Activated CD4-positive, alpha-beta T cell treated with anti-CD3 and anti-CD28 coated beads, Interleukin-2, Interleukin-6, amounts not matched to agents 100 ng/mL and 50 ng/mL, durations not matched to agents 16 hours and 8 hours (primary cell): ENCODE results near the gene ARHGAP36.

Experiments used
- DNase-seq: peaks from one replicate; pipeline ENCODE4 v3.0.0-alpha.2; 2020

Gene ARHGAP36, protein sequence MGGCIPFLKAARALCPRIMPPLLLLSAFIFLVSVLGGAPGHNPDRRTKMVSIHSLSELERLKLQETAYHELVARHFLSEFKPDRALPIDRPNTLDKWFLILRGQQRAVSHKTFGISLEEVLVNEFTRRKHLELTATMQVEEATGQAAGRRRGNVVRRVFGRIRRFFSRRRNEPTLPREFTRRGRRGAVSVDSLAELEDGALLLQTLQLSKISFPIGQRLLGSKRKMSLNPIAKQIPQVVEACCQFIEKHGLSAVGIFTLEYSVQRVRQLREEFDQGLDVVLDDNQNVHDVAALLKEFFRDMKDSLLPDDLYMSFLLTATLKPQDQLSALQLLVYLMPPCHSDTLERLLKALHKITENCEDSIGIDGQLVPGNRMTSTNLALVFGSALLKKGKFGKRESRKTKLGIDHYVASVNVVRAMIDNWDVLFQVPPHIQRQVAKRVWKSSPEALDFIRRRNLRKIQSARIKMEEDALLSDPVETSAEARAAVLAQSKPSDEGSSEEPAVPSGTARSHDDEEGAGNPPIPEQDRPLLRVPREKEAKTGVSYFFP

DNA sequence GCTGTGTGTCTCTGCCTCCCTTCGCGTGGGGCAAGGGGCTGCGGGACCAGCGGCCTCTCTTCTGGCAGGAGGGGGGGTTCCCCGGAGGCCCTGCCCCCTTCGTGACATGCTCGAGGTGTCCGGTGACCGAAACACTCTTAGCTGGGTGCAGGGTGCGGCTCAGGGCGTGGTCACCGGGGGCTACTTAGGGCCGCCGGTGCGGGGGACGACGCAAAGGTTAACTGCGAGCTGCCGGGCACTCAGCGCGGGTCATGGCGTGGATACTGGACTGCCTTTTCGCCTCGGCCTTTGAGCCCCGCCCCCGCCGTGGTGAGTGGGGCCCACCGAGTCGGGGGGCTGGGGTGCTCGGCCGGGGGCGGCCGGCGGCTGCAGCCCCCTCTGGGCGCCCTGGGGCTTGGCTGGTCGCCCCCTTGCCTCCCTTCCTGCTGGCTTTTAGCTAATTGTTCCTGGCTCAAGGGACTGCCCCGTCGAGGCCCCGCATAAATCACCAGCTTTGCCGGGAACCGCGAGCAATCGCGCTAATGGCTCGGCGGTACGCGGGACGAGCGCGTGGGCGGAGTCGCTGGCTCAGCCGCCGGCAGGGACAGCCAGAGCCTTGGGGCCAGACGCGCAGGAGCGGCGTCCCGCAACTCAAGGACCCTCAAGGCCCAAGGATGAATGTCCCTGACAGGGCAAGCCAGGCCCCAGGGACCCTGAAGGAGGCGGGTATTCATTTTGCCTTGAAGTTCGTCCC lies at the start of gene ARHGAP36:
ARHGAP36 (plus strand) TSS at position 211 of the 733 bp plus-strand sequence. CDS start 23,320 bp downstream, outside the sequence.
- no peak for DNase-seq

DNA sequence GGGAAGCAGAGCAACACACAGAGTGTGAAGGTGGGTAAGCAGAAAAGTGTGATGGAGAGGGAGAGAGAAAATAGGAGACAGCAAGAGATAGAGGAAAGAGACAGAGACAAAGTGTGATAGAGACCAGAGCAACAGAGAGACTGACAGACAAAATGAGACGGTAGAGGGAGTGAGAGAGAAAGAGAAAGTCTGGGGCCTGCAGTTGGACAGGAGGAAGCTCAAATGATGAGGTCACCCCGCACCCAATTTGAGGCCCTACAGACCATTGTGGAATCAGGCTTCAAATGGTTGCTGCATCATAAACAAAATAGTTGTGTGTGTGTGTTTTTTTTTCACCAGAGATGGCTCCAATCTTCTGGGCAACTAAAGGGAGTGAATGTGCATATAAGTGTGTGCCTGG lies 48.0 kb upstream of the ARHGAP36 start:
- no peak for DNase-seq

DNA sequence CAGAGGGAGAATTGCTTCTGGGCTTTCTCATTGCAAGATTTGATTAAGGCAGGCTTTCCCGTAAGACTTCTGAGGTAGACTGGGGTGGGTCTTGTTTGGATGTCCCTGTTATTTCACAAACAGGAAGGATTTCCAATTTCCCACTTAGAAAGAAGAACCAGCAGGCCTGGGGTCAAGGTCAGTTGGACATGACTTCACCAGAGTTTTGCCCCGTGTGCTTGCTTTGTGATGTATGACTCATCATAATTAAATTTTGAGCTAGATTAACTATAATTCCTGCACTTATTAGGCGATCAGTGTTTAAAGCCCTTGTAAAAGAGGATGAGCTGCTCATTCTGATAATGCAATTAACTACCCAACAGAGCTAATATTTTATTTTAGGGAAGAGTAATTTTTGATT lies 32.8 kb upstream of the ARHGAP36 start:
- DNase-seq, result no peak

DNA sequence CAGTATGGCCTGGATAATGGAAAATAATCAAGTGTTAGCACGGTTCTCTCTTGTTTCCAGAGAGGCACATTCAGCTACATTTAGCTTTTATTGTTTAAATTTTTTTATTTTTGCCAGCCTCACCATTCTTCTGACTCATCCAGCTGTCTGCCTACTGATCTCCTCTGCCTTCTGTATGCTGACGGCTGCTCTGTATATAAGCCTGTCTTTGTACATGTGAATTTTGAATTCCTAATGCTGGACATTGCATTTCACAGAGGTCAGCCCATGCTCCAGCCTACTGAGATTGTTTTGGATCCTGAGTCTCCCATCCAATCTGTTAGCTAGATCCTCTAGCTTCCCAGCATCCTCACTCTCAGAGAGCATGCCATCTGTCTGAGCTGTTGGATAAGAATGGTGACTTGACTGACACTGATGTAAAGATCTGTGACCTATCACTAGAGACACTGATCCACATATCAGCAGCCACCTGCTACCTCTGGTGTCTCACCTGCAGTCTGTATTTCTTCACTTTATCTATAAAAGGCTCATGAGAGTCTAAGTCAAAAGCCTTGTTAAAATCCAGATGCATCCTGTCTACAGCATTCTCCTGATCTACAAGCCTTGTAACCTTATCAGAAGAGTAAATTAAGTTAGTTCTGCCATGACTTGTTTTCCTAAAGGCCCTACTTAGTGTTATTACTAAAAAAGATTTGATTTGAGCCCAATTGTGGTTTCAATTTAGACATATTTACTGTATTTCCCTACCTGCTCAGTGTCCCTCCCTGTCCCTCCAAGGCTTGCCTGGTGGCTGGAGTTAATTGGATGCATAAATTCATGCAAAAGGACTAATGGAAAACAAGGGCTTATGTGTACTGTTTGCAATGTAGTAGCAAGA lies 25.6 kb upstream of the ARHGAP36 start:
- DNase-seq, result no peak

DNA sequence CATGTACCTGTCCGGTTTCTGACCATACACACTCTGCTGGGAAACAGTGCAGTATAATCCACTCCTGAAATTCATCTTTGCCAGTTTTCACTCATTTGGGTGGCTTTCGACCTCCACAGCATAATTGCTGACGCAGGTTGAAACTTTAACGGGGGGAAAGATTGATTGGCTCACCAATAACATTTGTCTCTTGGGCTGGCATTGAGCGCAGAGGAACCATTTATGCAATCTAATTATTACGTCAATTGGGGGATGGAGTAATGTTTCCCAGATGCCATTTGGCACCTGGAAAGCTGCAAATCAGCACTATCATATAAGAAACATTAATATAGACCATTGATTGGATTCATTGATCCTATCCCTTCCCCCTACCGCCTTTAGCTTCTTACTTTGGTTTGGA lies 24.1 kb upstream of the ARHGAP36 start:
- no peak for DNase-seq

DNA sequence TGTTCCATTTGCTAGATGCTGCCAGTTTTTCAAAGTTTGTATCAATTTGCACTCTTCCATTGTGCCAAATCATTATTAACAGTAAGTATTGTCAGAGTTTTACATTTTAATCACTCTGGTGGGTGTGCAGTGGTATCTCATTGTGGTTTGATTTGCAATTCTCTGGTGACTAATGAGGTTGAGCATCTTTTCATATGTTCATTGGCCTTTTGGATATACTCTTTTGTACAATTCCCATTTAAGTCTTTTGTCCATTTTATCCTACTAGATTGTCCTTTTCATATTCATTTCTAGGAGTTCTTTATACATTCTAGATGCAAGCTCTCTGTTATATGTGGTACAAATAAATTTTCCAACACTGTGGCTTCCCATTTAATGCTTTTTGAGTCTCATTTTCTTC lies 17.4 kb upstream of the ARHGAP36 start:
- no peak for DNase-seq

DNA sequence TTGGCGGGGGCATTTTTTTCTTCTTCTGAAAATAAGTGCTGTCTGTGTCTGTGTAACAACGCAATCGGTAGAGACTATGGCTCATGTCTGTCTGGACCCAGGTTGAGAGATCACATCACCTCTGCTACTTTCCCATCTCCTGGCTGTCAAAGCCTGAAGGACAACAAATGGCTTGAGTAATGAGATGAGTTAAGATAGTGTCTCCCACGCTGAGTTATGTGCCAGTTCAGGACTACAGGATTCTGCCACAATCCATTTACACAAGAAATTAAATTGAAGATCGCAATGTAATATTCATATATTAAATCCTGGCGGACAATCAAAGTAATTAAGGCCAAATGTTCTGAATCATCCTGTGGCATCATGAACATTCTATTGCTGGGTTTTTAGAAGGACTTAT lies 16.5 kb upstream of the ARHGAP36 start:
- DNase-seq, result no peak

DNA sequence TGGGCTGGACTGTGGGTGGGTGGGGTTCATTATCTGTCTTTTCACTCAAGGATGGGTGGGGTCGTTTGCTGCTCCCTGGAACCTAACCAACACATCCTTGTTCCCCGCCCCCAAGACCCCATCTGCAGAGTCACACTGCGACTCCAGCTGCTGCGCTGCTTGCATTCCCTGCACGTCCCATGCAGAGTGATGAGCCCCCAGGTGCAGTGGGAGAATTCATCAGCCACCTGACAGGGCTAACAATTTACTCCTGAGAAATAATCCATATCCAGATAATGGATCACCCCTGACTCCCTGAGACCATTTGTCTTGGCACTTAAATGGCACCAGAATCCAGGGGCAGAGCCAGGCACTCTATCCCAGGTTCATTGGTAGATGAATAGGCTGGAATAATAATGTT lies 12.4 kb upstream of the ARHGAP36 start:
- DNase-seq, result no peak

DNA sequence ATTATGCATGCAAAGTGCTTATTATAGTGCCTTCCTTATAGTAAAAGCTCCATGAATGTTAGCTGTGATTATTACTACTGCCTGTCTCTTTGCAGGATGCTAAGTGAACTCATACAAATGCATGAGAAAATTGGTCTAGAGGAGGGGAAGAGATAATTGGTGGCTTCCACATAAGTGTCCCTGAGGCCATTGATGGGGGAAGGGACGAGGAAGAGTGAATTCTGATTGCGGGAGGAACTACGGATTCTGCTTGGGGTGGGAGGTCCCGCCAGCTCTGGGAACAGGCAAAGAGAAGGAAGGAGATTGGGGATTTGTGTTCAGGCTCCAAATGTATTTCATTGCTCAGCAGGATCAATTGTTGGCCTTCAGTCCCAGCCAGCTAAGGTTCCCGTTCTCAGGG lies 11.6 kb upstream of the ARHGAP36 start:
- DNase-seq, result no peak

DNA sequence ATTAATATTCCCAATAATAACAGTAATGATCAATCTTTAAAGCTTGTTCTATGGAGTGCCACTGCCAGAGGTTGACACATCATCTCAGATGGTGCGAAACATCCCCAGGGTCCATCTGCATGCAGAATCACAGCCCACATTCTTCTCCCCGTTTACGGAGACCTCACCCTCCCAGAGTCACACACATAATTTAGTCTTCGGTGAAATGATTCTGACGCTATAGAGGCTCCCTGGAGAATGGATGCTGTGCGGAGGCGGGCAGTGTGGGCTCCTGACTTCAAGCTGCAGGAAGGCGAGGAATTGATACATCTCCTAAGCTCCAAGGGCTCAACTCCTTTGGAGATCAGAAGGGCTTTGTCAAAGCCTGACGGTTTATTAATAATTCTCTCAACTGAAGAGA lies 11.0 kb upstream of the ARHGAP36 start:
- DNase-seq, result no peak

DNA sequence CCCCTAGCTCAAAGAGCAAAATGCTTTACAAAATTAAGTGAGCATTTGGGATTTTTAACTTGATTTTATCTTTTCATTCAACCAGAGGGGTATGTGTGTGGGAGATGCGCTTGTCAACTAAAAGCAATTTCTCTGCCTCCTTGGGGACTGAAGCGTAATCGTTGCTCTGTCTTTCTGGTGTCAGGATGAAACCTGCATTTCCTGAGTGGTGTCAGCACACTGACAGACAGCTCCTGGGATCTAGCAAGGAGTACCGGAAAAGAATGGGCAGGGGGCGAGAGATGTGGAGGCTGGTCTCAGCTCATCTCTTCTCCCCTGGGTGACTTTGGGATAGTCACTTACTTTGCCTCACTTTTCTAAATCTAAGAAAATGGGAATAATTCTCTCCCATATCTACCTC lies 5.1 kb upstream of the ARHGAP36 start:
- DNase-seq, result no peak

DNA sequence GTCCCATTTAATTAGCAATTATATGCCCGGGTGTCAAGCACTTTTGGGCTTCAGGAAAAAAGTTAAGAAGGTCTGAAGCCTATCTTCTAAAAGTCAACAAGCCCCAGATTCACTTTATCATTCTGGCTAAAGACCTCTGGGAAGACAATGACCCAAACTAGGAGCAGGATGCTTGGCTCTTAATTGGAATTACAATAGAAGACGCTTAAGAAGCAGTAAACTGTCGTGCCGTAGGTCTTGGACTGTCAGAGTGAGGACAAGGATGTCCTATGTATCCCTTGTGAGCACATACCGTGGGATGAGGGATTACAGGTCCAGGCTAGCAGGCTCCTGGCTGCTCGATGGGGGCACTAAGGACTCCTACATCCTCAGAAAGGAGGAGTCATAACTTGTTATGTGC lies 3.2 kb upstream of the ARHGAP36 start:
- DNase-seq, result no peak

DNA sequence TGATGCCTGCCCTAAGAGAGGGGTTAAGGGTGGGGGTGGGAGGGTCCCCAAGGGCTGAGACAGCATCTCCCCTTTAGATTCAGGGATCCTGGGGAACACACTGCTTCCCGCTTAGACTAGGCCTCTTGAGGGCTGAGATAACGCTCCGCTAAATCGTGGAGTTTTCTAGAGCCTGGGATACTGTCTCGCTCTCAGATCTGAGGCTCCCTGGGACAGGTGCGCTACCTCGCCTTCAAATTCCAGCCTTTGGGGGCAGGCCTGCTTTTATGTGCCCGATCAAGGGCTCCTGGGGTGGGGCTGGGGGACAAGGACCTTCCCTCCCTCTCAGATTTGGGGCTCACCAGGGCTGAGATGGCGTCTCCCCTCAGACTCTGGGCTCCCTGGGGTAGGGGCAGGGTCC lies 440 bp upstream of the ARHGAP36 start:
- no peak for DNase-seq

DNA sequence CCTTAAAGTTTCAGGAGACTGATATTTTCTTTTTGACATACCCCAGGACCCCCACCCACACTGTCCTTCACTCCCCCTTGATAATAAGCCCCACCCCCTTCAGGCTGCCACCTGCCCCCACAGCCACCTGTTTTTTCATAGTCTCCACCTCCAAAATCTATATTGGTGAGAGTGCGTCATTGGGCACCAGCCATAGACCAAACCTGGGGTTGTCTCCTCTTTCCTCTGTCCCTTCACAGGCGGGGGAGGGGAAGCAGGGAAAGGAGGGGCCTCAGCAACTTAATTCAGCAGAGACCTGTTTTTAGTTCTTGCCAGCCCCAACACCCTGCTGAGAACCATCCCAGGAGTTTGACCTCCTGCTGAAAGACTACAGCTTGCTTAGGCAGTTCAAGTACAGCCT lies 1.1 kb downstream of the ARHGAP36 start:
- DNase-seq, result no peak

DNA sequence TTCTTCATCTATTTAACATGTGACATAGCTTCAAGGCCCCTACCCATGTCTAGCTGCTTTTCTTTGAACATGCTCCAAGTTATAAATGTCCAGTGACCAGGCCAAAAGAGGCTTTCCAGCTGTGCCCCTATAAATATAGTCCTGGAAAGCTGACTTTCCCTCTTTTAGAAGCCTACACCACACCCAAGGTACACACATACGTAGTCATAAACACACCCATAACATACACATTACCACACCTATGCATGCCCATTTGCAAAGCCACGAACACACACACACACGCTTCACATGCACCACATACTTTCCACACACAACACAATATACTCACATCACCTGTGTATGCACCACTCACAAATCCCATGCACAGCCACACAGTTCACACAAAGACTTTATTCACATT lies 2.0 kb downstream of the ARHGAP36 start:
- DNase-seq, result no peak

DNA sequence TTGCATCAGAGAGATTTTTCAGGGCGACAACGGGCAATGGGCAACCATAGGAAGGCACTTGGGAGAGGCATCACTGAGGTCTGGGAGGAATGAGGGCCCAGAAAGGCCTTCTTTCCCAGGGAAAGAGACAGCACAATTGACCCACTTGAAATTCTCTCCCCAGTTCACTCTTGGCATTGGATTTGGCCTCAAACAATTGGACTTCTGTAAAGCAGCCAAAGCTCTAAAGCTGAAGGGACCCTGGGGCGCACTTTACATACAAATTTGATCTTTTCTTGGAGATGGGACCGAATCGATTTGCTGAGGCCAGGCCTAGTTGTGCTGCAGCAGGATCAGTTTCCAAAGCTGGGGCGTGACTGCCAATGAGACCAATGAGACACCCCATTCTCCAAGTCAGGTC lies 3.2 kb downstream of the ARHGAP36 start:
- DNase-seq, result no peak

DNA sequence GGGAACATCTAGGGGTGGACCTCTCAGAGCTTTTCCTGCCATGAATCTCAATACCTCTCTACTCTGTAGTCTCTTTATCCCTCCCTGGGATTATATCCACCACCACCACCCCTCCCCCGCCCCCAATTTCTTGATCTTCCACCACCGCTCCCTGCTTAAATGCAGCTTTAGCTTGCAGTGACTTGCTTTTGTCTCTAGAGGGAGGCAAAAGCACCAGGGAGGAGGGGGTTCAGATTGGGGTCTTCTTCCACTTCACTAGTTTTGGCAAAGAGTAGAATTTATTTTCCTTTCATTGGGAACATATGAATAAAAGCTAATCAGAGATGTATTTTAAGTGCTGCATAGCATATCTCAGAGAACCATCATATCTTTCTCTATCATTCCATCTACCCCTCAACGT lies 5.5 kb downstream of the ARHGAP36 start:
- DNase-seq, result no peak

DNA sequence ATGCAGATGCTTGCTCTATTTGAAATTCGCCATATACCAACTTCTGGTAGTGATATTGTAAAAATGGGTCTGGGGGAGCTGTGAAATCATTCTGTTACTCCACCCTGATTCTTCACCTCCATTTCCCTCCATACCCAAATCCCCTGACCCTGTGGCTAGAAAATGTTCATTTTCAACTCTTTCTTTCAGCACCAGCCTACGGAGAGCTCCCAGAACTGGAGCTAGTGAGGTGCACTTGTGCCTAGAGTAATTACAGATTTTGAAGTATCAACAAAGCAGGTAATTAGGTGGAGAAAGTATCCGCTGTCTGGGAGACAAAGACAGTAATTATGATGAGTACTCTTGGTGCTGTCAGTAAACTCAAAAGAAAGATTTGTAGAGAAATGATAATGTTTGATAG lies 8.1 kb downstream of the ARHGAP36 start:
- DNase-seq, result no peak

DNA sequence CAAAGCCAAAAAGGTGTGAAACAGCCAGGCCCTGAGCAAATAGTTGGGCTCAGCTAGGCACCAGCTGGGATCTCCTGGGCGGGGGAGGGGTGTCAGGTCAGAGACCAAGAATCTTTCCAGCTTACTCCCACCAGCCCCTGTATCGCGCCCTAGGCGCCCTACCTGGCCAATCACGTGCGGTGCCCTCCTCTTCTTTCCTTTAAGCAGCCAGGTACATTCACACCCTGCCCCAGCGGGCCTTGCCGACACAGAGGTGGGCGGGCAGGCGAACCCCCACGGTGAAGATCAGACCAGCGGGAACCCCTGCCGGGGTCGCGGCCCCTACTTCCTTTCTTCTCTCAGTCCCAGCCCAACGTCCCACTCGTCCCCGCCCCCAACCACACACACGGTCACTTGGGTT lies 9.1 kb downstream of the ARHGAP36 start:
- no peak for DNase-seq

DNA sequence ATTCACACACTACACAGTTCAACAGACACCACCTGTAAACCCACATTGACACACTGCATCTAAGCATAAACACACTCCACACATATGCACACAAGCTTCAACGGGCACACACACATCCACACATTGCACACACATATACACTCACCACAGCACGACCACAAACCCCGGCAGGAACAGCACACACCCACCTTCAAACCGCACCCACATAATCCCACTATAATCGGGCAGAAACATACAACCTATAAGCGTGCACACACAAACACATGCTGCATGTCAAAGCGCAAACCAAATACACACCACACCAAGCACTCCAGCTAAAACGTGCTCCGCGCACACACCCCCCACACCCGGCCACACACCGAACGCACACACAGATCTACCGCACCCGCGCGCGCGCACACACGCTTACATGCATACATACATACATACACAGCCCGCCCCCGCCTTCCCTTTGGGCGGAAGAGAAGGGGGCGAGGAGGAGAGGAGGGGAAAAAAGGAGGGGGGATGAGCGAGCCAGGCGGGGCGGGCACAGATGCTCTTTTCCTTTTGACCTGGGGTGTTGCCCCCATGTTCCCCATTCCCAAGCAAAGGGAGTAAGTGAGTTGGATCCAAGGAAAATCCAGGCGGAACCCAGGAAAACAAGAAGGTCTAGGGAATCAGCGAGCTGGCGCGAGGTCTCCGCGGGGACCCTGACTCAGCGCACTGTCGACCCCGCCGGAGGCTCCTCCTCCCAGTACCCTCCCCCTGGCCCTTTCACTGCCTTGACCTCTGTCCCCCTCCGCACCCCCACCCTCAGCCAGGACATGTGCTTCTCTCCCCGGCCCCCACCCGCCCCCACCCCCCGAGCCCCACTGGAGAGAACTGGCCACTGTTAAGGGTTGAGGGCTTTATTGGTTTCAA lies 9.9 kb downstream of the ARHGAP36 start:
- DNase-seq, result no peak

DNA sequence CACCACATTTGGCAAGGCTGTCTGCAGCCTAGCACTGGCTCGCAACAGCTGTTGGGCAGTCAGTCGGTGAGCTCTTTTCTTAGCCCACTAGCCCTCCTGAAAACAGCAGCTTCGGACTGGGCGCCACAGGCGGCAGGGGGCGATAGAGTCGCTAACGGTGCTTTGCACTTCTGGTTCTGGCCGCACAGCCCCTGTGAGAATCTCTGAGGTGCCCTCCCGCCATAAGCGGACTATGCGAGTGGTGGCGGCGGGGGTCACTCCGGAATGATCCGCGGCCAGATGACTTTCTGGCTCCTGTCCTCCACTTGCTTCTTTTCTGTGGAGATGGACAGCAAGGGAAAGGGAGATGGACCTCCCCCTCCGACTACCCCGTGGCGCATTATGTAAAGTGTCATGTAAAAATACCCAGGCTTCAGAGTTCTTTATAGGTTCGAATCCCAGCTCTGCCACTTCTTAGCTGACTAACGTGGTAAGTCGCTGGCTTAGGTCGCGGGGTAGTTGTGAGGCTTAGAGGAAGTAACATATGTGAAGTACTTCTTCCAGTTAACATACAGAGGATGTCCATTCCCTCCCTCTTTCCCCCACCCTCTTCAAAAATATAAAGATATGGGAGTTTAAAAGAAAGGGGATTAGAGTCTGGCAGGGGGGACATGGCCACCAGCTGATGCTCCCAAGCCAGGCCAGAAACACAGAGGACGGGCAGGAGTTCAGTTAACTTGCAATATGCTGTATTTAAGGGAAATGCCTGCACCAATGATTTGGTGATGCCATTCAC lies 11.0 kb downstream of the ARHGAP36 start:
- peak; percentile 30 for DNase-seq
